Kidney glomerular epithelial cell (primary cell): ENCODE data around the gene TNIP1.

Experiments
- DNase-seq: peaks from one replicate; lab custom pipeline; 2025; lab: John Stamatoyannopoulos, UW

TNIP1 gene

GRCh38 chr5:151001436-151001835 lies 79.4 kb downstream of the TNIP1 start:
- DNase-seq: no peak

DNA sequence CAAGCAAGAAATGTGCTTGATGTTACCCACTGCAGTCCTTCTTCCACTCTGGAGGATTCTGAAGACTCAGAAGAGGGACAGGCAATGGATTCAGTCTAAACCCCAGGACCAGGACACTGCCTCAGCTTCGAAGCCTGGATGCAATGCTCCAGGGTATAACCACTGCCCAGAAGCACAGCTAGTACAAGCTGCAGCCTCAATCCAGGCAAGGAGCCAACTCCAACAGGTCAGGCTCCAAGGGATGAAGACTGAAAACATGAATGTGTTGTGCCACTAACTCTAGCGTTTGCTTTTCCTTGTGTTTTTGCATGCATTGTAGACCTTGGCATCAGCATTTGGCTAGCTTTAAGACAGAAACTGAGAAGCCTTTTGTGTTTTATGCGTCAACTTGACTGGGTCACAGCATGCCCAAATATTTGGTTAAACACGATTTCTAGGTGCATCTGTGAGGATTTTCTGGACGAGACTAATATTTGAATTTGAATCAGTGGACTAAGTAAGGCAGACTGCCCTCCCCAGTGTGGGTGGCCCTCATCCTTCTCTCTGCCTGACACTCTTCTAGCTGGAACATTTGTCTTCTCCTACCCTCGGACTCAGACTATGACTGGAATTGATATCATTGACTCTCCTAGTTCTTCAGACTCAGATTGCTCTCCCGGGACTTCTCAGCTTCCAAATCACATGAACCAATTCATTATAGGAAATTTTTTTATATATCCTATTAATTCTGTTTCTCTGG lies 81.0 kb downstream of the TNIP1 start:
- DNase-seq: no peak

DNA sequence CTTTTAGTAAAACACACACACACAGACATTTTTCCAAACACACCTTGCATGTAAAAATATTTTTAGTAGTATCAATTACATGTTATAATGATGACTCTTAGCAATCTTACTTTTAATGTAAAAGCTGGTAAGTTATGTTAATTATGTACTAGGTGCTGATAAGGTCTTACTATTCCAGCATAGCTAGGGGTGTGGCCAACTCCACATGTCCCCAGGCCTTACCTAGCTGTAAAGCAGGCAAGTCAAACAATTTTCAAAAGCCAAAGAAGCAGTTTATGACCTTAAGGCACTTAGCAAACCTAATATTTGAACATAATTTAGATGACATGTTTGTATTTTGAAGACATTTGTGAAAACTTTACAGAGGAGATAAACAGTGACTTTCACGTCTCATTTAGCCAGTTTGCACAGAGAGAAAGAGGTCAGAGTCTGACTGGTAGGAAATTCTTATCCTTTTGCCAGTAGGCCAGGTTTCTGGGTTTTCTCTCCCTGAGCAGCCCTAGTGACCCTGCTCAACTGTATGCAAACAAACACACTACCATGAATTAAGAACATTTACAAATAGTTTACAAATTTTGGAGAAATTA lies 86.9 kb downstream of the TNIP1 start:
- no peak for DNase-seq

GRCh38 chr5:150993422-150993821 lies 87.4 kb downstream of the TNIP1 start:
- DNase-seq: no peak

- DNase-seq: no peak
Measured at GRCh38 chr5:150992705-150993104, 88.1 kb downstream of the TNIP1 start.

GRCh38 chr5:150989695-150990094 lies 91.1 kb downstream of the TNIP1 start:
- DNase-seq: no peak

- no peak for DNase-seq
Measured at GRCh38 chr5:150987746-150988145, 93.1 kb downstream of the TNIP1 start.
